SH-SY5Y (cell line): ENCODE data around the gene MLC1.

Experiments used
- GATA2 ChIP-seq: IDR thresholded peaks from 2 replicates; pipeline ENCODE4 v1.6.1; 2011; ENCODE audit warnings: mild to moderate bottlenecking, low read depth, low read length
- GATA3 ChIP-seq: IDR thresholded peaks from 2 replicates; pipeline ENCODE4 v1.6.1; 2011; ENCODE audit warnings: low read depth, mild to moderate bottlenecking, low read length, moderate library complexity

DNA sequence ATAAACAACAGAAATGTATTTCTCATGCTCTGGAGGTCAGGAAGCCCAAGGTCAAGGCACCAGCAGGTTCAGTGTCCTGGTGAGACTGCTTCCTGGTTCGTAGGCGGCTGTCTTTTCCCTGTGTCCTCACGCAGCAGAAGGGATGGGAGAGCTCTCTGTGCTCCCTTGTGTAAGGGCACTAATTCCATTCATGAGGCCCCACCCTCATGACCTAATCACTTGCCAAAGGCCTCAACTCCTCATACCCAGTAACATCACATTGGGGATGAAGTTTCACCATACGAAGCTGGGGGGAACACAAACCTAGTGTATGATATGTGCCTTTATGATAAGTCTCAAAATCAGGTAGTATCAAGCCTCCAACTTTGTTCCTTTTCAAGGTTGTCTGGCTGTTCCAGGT, 46.7 kb upstream of the MLC1 start:
- TF ChIP-seq GATA2, result no peak
- no peak for TF ChIP-seq GATA3
